Loucy (cell line): Measurements from ENCODE around the gene DIDO1.

Experiments
- H2AFZ ChIP-seq: fragments of 200-600 bp; sonication (generic); 2 replicates; pipeline ENCODE4 v1.6.0; 2016; ENCODE audit warnings: antibody characterized with exemption, mild to moderate bottlenecking, low read length, moderate library complexity
- H3F3A ChIP-seq: fragments of 200-600 bp; 2 replicates; pipeline ENCODE4 v1.6.0; 2016; ENCODE audit warnings: antibody characterized with exemption, low read depth, mild to moderate bottlenecking
- H3K27me3 ChIP-seq: fragments of 200-600 bp; sonication (generic); 2 replicates; pipeline ENCODE4 v1.6.1; 2014; ENCODE audit warnings: low read length, mild to moderate bottlenecking; ENCODE audit not compliant: insufficient read depth, poor library complexity, severe bottlenecking
- H3K36me3 ChIP-seq: fragments of 200-600 bp; sonication (generic); 2 replicates; pipeline ENCODE4 v1.6.1; 2016; ENCODE audit warnings: low read length; ENCODE audit not compliant: insufficient read depth
- H3K4me1 ChIP-seq: fragments of 200-600 bp; sonication (generic); 2 replicates; pipeline ENCODE4 v1.5.1; 2014; ENCODE audit warnings: low read length, mild to moderate bottlenecking; ENCODE audit not compliant: insufficient read depth, poor library complexity, severe bottlenecking
- H3K4me2 ChIP-seq: fragments of 200-600 bp; sonication (generic); 2 replicates; pipeline ENCODE4 v1.6.0; 2014; ENCODE audit warnings: antibody characterized with exemption, low read length, low read depth, mild to moderate bottlenecking; ENCODE audit not compliant: poor library complexity, severe bottlenecking
- H3K4me3 ChIP-seq: fragments of 200-600 bp; sonication (generic); 2 replicates; pipeline ENCODE4 v1.5.1; 2014; ENCODE audit warnings: low read length, mild to moderate bottlenecking, mixed read lengths; ENCODE audit not compliant: poor library complexity, severe bottlenecking
- H3K79me2 ChIP-seq: fragments of 200-600 bp; sonication (generic); 2 replicates; pipeline ENCODE4 v1.6.1; 2014; ENCODE audit warnings: low read length; ENCODE audit not compliant: insufficient read depth
- H3K9ac ChIP-seq: fragments of 200-600 bp; sonication (generic); 2 replicates; pipeline ENCODE4 v1.6.0; 2014; ENCODE audit warnings: mild to moderate bottlenecking, low read depth, low read length, moderate library complexity; ENCODE audit not compliant: poor library complexity, severe bottlenecking
- H3K9me2 ChIP-seq: fragments of 200-600 bp; sonication (generic); replicated peaks from 2 replicates; pipeline ENCODE4 v1.6.1; 2016; ENCODE audit warnings: low read depth, low read length, mixed read lengths
- H3K9me3 ChIP-seq: fragments of 200-600 bp; sonication (generic); 2 replicates; pipeline ENCODE4 v1.6.1; 2014; ENCODE audit warnings: mild to moderate bottlenecking, antibody characterized with exemption, low read length, low read depth; ENCODE audit not compliant: insufficient read depth
- H4K20me1 ChIP-seq: fragments of 200-600 bp; sonication (generic); 2 replicates; pipeline ENCODE4 v1.6.0; 2014; ENCODE audit warnings: antibody characterized with exemption, low read length, mild to moderate bottlenecking; ENCODE audit not compliant: insufficient read depth, poor library complexity, severe bottlenecking
- EZH2phosphoT487 ChIP-seq: fragments of 200-600 bp; IDR thresholded peaks from 2 replicates; pipeline ENCODE4 v1.6.1; 2018; ENCODE audit warnings: antibody characterized with exemption, mild to moderate bottlenecking, moderate library complexity, borderline replicate concordance
- TF ChIP-seq, protein P1 (sequence below): fragments of 200-600 bp; sonication (generic); conservative IDR thresholded peaks from 2 replicates; pipeline ENCODE4 v1.5.1; 2014; ENCODE audit warnings: mild to moderate bottlenecking, antibody characterized with exemption, low read length

The DIDO1 gene

GRCh38 chr20:62898093-62898964 is 28.0 kb downstream of the DIDO1 start:
- Histone ChIP-seq H3K9ac (no peak overlapping the region), H3K4me1 (no peaks in the 10 kb centered on the region), H3K36me3 (peaks cover 51% of the 10 kb centered on the region; the same call in 1 of the 2 replicates), H3K4me2 (no peak overlapping the region), H3F3A (peaks cover 5% of the 10 kb centered on the region; the same call in 1 of the 2 replicates), H3K9me3 (no peaks in the 10 kb centered on the region), H3K27me3 (no peaks in the 10 kb centered on the region), H3K4me3 (no peak overlapping the region), H4K20me1 (no peaks in the 10 kb centered on the region), H3K79me2 (no peaks in the 10 kb centered on the region), H3K9me2 (no peaks in the 10 kb centered on the region), H2AFZ (no peak overlapping the region)
- no peak for TF ChIP-seq EZH2phosphoT487
- TF ChIP-seq, protein P1, sequence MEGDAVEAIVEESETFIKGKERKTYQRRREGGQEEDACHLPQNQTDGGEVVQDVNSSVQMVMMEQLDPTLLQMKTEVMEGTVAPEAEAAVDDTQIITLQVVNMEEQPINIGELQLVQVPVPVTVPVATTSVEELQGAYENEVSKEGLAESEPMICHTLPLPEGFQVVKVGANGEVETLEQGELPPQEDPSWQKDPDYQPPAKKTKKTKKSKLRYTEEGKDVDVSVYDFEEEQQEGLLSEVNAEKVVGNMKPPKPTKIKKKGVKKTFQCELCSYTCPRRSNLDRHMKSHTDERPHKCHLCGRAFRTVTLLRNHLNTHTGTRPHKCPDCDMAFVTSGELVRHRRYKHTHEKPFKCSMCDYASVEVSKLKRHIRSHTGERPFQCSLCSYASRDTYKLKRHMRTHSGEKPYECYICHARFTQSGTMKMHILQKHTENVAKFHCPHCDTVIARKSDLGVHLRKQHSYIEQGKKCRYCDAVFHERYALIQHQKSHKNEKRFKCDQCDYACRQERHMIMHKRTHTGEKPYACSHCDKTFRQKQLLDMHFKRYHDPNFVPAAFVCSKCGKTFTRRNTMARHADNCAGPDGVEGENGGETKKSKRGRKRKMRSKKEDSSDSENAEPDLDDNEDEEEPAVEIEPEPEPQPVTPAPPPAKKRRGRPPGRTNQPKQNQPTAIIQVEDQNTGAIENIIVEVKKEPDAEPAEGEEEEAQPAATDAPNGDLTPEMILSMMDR, result no peak

DNA sequence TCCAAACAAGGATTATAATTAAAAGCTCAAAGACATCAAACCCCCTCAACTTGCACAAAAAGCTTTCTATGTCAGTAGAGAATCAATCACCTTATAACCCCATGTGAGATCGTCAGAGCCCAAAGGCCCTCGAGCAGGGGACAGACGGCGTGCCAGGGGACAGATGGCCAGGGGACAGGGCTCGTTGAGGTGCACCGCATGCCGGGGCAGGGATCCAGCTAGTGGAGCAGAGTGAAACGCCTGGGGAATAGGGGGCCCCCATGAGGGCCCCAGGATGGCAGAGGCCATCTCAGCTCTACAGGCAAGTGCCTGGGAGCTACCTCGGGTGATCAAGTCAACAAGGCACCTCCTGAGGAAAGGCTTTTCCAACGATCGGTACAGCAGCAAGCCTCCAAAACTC is 28.6 kb downstream of the DIDO1 start:
- no peaks in the 10 kb centered on the region for H3K4me1 ChIP-seq

GRCh38 chr20:62896526-62896925 is 29.8 kb downstream of the DIDO1 start:
- no peak overlapping the region for H2AFZ ChIP-seq
- H3K9ac ChIP-seq, result no peak overlapping the region
- H3K9me2 ChIP-seq, result no peaks in the 10 kb centered on the region
- no peak overlapping the region for H3K4me3 ChIP-seq
- H3K9me3 ChIP-seq, result no peaks in the 10 kb centered on the region
- TF ChIP-seq, protein P1, result no peak
- TF ChIP-seq EZH2phosphoT487, result no peak
- H4K20me1 ChIP-seq, result no peaks in the 10 kb centered on the region
- H3K4me1 ChIP-seq, result no peaks in the 10 kb centered on the region
- no peaks in the 10 kb centered on the region for H3K79me2 ChIP-seq
- H3F3A ChIP-seq, result no peaks in the 10 kb centered on the region
- H3K36me3 ChIP-seq, result peaks cover 51% of the 10 kb centered on the region; the same call in 1 of the 2 replicates
- no peak overlapping the region for H3K4me2 ChIP-seq
- no peaks in the 10 kb centered on the region for H3K27me3 ChIP-seq

More for the DNA sequence above, 28.6 kb downstream of the DIDO1 start:
- no peak overlapping the region for H3K9ac ChIP-seq
- no peaks in the 10 kb centered on the region for H3K9me3 ChIP-seq
- H3K9me2 ChIP-seq, result no peaks in the 10 kb centered on the region
- peaks cover 5% of the 10 kb centered on the region; the same call in 1 of the 2 replicates for H3F3A ChIP-seq
- no peaks in the 10 kb centered on the region for H3K79me2 ChIP-seq
- TF ChIP-seq EZH2phosphoT487, result no peak
- TF ChIP-seq, protein P1, result no peak
- no peaks in the 10 kb centered on the region for H3K27me3 ChIP-seq
- no peak overlapping the region for H2AFZ ChIP-seq
- peaks cover 51% of the 10 kb centered on the region; the same call in 1 of the 2 replicates for H3K36me3 ChIP-seq
- no peaks in the 10 kb centered on the region for H4K20me1 ChIP-seq
- H3K4me3 ChIP-seq, result no peak overlapping the region
- H3K4me2 ChIP-seq, result no peak overlapping the region
